SHP77 treated with DMSO at 0.1 percent for 48 hours (cell line): ENCODE measurements around the gene BRSK1.

ENCODE experiments used
- DNase-seq: peaks from one replicate; lab custom pipeline; 2025; lab: John Stamatoyannopoulos, UW

Gene BRSK1

DNA sequence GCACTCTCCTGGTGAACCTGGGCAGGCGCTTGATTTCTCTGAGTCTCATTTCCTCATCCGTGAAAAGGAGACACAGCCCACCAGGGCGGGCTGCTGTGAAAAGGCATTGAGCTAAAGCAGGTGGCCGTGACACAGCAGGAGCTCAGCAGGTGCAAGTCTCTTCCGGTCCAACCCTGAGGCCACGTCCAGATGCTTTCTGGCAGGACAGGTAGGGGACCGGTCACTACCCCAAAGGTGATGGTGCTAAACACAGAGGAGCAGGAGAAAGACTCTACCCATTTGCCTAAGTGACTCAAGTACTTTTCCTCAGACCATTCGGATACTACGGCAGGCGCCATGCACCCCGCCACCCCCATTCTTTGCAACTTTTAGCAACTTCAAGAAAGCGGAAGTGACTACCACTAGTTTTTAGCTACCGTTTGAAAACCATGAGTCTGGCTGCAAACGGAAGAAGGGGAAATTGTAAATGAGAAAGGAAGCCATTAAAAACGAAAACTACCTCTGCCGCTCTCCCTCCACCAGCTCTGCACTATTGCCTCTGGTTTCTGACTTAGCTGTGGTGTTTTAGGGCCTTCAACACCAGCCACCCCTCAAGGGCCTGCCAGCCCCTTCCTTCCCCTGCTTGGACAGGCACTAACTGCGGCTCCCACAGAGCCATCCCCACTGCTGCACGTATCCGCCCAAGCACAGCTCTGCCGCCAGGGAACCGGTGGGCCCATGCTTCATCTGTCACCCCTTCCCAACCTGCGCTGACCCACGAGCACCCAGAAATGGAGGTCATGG lies 29.8 kb upstream of the BRSK1 start:
- no peak for DNase-seq

GRCh38 chr19:55254625-55254977 lies 29.2 kb upstream of the BRSK1 start:
- no peak for DNase-seq

GRCh38 chr19:55255618-55256423 lies 28.0 kb upstream of the BRSK1 start:
- DNase-seq, result no peak

DNA sequence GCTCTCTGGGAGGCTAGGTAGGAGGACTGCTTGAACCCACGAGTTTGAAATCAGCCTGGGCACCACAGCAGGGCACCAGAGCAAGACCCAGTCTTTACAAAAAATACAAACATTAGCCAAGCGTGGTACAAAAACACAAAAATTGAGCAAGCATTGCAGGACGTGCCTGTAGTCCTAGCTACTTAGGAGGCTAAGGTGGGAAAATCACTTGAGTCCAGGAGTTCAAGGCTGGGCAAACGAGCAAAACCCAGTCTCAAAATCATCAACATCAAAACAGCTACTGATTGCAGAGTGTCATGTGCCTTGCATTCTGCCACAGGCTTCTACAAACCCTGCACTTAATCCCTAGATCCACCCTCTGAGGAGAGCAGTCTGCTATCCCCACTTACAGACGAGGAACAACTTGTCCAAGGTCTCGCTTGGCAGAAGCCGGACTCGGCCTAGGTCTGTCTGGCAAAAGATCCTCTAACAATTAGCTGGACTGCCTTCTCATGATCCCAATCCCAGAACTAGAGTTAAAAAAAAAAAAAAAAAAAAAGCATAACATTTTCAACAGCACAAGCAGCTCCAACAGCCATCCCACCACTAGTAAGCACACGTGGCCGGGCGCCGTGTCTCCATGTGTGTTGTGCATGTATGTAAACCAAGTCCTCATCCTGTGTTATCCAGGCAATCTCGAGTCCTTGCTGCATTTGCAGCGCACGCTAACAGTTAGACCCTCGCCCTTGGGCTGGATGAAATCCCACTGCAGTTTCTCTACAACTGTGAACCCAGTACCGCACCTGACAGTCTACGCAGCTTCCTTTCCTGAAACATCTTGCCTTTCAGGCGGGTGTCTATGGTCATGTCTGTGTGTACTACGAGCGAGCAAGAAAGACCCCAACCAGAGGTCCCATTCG lies 27.0 kb upstream of the BRSK1 start:
- no peak for DNase-seq

- no peak for DNase-seq
These were observed 26.1 kb upstream of the BRSK1 start for GRCh38 chr19:55257461-55258420.

DNA sequence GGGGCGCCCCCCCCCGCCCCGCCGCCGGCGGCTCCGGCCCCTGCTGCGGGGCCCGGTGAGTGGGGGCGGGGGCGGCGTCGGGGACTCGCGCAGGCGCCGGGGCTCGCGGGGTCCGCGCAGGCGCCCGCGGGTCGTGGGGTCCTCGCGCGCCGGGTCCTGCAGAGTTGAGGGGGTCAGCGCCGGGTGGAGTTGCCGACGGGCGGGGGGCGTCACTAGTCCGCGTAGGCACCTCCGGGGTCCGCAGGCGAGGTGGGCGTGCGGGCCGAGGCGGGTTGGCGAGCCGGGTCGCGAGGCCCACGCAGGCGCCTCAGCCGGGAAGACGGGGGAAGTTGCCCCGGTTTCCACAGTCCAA lies 25.3 kb upstream of the BRSK1 start:
- no peak for DNase-seq

DNA sequence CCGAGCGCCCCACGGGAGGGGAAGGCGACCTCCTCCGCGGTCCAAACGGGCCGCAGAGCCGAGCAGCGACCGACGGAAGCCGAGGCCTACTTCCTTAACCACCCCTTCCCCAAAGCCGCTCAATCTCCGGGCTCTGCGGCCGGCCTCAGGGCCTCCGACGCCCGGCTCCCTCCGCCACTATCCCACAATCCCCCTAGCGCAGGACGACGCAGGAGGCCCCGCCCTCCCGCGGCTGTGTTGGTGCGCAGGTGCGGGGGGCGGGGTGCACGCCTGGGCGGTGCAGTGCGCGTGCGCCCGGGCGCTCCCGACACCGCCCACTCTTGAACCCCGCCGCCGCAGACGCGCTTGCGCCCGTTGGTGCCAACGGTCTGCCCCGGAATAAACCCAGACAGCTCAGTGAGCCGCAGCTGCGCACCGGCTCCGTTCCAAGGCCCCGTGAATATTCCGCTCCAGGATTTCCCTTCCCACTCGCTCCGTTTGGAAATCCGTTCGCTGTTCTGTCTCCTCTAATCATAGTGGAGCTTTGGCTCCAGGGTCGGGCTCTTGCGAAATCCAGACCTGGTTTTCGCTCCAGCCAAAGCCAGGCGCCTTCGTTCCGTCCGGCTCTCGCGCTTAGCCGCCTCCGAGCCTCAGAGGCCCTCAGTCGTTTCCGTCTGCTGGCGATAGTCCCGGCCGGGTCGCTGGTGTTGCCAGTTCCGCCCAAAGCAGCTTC lies 24.8 kb upstream of the BRSK1 start, which contains the start of gene PPP6R1:
Gene PPP6R1, minus strand, starts transcription at position 190 of the 712 bp plus-strand sequence. CDS start 11,914 bp downstream, outside the sequence.
- DNase-seq, result peak; percentile 96

GRCh38 chr19:55259540-55260210 lies 24.1 kb upstream of the BRSK1 start:
- DNase-seq, result no peak

GRCh38 chr19:55261671-55262126 lies 22.1 kb upstream of the BRSK1 start:
- peak; percentile 52 for DNase-seq

DNA sequence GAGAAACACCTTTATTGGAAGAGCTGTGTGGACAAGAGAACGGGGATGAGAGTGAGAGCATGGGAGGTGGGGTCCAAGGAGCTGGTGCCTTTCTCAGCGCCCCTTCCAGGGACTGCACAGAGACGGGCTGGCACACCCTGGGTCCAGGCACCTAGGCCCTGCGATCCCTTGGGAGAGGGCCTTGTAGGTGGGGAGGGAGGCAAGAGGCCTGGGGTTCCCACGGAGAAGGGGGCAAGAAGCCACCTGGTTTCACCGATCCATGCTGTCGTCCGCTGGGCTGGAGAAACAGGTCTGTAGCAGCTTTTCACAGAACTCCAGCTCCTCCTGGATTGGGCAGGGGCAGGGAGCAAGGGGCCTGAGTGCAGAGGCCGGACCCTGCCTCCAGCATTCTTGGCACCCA lies 21.4 kb upstream of the BRSK1 start:
- DNase-seq, result no peak

DNA sequence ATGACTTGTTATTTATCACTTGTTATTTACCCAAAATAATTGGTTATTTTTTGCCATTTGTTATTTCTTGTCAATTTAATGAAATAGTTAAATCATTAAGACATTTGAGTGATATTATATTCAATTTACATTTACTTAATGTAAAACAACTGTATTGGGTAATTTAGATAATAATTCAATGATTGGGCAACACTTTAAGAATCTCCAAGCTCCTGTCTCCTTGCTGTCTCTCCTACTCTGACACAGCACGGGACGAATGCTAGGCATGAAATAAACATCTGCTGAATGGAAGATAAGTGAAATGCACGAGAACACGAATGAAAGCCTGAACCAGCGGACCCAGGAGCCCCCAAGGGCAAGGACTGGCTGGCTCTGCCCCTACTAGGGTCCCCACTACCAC lies 19.3 kb upstream of the BRSK1 start:
- DNase-seq, result no peak

DNA sequence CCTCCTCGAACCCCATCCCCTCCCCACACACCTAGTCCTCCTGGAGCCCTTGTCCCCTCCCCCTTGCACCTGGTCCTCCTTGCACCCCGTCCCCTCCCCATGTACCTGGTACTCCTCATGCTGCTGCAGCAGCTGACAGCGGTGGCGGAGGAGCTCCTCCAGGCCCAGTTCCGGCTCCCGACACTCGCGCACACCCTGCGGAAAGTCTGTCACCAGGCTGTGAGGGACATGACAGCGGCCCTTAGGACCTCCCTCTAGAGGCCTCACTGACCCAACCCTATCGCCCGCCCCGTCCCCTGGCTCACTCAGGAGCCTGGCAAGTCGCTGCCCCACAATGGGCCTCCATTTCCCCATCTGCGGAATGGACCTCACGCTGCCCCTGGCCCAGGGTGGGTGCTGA lies 18.6 kb upstream of the BRSK1 start:
- no peak for DNase-seq

DNA sequence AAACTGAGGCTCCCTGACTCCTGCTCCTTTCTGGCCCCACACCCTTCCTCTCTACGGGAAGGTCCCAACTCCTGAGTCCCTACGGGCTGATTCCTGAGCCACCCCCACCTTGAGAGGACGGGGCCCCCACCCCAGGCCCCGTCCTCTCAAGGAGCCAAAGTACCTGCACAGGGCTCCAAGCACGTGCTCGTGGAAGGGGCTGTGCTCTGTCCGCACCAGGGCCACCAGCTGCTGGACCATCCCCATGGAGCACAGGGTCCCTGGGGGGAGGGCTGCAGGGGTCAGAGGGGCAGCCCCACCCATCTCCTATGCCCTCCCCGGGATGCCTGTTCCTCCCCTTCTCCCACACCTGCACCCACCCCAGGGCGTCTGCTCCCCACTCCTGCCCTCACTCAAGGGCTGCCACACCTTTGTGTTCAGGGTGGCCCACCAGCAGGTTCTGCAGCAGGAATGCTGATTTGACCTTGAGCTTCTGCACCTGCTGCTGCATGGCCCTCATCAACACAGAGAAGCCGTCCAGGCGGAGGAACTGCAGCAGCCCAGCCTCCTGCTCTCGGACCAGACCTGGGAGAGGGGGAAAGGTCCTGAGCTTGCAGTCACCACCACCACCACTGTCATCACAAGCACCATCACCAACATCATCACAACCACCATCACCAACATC lies 17.9 kb upstream of the BRSK1 start:
- DNase-seq, result no peak

DNA sequence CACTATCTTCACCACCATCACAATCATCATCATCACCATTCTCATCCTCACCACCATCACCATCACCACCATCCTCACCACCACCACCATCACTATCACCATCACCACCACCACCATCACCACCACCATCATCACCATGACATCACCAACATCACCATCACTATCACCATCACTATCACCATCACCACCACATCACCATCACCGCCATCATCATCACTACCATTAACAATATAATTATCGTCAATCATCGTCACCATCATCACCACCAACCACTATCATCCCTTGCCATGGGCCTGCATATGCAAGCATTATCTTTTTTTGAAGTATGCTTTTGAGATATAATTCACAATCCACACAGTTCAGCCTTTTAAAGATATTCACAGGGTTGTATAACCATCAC lies 17.4 kb upstream of the BRSK1 start:
- no peak for DNase-seq

GRCh38 chr19:55266840-55267239 lies 17.0 kb upstream of the BRSK1 start:
- DNase-seq, result no peak

DNA sequence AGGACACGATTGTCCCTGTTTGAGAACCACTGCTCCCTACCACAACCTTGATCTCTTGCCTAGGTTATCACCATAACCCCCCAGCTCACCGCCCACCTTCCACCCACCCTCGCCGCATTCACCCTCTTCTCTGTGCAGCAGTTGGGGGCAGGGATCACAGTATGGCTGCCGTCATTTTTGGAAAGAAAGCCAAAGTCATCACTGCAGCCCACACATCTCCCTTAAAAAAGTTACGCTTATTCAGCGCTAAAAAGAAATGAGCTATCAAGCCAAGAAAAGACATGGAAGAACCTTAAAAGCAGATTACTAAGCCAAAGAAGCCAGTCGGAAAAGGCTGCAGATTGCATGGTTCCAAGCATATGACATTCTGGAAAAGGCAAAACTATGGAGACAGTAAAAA lies 14.5 kb upstream of the BRSK1 start:
- DNase-seq, result no peak

GRCh38 chr19:55270172-55270942 lies 13.4 kb upstream of the BRSK1 start:
- no peak for DNase-seq

DNA sequence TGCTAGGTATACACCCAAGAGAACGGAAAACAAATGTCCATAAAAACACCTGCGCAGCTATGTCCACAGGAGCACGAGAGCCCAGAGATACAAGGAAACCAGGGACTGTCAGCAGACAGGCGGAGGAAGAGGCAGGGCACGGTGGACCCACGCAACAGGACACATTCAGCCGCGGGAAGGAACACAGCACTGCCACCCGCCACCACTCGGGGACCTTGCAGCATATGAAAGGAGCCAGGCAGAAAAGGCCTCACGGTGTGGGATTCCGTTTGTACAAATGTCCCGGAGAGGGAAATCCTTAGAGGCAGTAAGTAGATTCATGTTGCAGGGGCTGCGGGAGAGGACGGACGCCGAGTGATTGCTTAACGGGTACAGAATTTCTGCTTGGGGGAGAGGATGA lies 11.7 kb upstream of the BRSK1 start:
- DNase-seq, result no peak
